GM18505 (cell line): ENCODE measurements around the gene DUSP18.
A peak's percentile ranks its signal among the peaks of the same experiment; 100 is the strongest.

Experiments
- ATAC-seq: cut with Tn5 transposase; IDR thresholded peaks from one replicate; pipeline ENCODE4 v1.9.1; 2021; ENCODE audit not compliant: unreplicated experiment
- POLR2A ChIP-seq: IDR thresholded peaks from 4 replicates; pipeline ENCODE4 v1.6.1; 2011; ENCODE audit warnings: borderline replicate concordance; ENCODE audit not compliant: insufficient read depth, insufficient read length; ENCODE audit errors: extremely low read depth

DUSP18 gene

DNA sequence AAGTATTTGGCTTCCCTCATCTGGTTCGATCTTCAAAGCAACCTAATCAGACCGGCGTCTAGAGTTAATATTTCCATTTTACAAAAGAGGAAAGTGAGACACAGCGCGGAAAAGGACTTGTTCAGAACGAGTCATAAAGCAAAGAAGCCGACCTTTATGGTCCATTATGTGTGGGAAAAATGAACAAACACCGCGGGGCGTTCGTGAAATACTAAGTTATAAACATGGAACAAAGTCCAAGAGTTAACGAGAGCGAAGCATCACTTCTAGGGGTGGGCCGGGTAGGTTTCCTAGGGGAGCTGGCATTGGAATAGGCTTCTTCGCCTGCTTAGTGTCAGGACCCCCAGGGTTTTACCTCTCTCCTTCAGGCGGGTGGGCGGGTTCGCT, 575 bp downstream of the DUSP18 start:
- ATAC-seq: peak; percentile 10

DNA sequence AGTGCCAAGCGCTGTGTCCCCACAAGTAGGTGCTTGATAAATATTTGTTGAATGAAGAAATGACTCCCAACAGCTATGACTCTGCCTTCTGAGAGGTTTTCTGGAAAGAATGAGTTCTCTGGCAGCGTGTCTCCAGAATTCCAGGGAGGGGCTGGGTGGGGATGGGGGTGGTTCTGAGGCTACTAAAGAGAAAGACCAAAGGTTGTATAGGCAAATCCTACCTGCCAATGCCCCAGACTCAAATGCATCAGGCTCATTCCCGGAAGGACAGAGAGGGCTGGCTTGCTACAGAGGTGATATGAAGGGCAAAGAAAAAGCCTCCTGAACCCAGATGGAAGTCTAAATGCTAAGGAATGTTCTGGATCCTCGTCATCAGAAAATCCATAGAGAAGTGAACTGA, 1.9 kb downstream of the DUSP18 start:
- no peak for TF ChIP-seq POLR2A
- ATAC-seq: no peak

More for the DNA sequence above, 575 bp downstream of the DUSP18 start:
- TF ChIP-seq POLR2A: no peak

DNA sequence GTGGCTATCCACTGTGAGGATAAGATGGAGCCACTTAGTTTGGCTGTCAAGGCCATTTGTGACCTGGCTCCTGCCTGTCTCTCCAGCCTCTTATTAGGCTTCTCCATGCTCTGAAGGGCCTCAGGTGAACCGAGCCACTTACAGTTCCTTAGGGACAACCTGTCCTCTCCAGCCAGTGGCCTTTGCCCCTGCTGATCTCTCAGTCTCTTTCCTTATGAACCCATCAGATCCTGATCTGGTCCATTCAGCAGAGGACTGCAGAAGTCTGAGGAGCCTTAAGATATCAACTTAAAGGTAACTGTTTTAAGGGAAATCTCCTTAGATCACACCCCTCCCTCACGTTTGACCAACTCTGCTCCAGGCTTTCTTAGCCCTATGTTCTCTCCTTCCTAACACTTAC, 2.4 kb downstream of the DUSP18 start:
- no peak for ATAC-seq
- TF ChIP-seq POLR2A: no peak

DNA sequence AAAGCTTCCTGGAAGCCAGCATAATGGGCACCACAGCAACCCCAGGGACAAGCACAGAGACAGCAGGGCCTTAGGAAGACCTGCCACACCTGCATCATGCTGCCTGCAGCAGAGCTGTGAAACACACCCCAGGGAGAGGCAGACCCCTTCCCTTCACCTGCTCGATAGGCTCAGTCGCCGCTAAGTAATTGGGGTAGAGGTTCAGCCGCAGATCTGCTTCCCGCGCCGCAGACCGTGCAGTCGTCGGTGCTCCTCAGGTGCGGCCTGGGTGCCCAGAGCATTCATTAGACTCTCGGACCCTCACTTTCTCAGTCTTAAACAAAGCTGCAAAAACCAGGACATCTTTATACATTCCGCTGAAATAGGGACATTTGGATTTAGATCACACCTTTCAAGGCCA, 2.9 kb downstream of the DUSP18 start:
- no peak for TF ChIP-seq POLR2A
- ATAC-seq: no peak

DNA sequence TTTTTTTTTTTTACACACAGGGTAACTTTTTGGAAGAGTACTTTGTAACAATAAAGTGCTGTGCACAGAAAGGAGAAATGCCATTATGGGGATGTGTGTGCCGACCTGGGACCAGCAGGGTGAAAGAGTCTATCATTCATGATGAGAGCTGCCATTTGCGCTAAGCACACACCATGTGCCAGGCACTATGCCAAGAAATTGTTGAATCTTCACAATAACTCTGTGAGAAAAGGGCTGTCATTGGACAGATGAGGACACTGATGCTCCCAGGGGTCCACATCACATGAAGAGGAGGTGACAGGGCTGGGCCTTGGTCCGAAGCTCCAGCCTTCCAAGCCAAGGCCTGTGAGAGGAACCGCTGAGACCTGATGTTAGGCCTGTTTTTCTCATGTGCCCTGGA, 5.6 kb downstream of the DUSP18 start:
- ATAC-seq: no peak
- no peak for TF ChIP-seq POLR2A

DNA sequence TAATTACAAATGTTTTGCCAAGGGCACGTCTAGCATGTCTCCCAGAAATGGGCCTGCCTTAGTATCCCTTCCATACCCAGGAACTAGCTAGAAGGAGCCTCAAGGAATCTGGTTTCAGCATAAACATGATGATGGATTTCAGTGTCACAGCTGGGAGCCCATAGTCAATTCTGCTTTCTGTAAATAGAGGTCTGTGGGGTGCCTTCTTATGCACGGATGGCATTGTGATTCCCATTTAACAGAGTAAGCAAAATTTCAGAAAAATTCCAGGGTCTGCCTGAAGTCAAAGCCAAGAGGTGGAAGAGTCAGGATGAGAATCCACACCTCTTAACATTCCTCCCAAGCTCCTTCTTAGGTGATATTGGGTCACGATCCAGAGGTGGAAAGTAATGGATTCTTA, 12.1 kb downstream of the DUSP18 start:
- TF ChIP-seq POLR2A: no peak
- ATAC-seq: no peak

DNA sequence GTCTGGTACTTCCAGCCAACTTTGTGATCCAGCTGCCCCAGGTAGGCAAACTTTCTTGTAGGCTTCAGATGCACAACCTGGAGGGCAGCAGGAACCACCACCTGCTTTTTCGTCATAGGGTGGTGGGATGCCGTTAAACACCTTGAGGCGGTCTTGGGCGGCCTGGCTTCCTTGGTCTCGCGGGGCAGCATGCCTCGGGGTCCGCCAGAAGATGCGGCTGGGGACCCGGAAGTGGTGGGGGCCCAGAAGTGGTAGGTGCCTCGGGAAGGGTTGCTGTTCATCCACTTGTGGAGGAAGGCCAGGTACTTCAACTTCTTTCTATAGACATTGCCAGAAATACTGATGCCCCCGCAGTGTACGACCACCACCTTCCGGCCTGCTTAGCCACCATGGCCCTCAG, 13.3 kb downstream of the DUSP18 start:
- no peak for TF ChIP-seq POLR2A
- ATAC-seq: no peak

DNA sequence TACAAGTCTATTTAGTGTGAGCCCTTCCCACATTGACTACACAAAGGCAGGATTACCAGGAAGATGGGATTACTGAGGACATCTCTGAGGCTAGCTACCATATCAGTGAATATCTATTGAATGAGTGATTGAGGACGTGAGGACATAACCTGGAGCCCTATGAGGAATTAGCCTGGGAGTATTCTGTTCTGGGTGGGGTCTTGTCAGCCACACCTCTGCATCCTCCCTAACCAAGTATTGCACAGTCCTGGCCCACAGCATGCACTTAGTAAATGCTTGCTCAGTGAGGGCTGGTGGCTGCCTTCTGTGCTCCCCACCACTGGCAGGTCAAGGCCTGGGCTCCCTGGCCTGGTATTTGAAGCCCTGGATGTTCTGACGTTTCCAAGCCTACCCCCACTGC, 14.8 kb downstream of the DUSP18 start:
- no peak for ATAC-seq
- TF ChIP-seq POLR2A: no peak

DNA sequence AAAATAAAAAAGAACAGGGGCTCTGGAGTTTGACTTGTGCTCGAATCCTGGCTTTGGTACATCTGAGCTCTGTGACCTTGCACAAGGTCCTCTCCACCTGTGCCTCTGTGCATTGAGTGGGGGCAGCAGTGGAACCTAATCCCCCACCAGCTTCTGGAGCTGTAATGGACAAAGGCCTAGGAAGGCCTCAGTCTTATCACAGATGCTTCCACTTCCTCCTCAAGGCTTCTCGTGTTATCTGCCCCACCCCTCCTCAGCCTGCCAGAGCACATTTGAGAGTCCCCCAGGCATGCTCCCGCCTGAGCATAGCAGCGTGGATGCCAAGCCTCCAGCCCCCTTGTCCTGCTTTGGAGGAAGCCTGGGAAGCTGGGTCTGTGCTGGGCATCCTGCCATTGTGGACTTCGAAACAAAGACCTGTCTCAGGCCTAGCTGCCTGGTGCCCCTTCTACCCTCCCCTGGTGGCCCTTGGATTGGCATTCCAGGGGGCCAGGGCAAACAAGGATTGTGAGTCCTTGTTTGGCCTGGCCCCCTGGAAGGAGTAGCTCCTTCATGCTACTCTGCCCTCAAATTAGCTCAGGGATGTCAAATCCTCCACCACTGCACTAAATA, 17.1 kb downstream of the DUSP18 start:
- no peak for TF ChIP-seq POLR2A
- no peak for ATAC-seq

DNA sequence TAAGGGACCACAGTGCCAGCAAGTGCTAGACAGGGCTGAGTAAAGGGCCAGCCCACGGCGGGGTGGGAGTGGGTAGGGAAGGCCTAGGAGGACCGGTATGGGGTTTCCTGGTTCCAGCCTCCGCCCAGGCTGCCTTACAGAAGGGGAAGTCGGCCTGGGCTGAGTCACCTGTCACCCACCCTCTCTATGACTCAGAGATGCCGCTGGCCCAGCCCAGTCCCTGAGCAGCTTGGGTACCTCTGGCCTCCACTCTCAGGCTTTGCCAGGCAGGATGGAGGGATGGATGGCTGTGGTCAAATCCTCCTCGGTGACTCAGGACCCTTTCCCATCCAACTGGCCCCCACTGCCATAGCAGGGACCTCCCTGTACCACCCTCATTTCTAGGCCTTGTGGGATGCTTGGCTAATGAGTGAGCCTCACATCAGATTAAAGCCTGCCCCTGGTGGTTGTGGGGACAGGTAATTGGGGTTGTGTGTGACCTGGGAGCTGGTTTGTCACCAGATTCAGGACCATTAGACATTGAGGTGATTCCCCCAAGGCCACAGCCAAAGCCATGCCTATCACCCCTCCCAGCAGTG, 18.2 kb downstream of the DUSP18 start:
- TF ChIP-seq POLR2A: no peak
- peak; percentile 85 for ATAC-seq

DNA sequence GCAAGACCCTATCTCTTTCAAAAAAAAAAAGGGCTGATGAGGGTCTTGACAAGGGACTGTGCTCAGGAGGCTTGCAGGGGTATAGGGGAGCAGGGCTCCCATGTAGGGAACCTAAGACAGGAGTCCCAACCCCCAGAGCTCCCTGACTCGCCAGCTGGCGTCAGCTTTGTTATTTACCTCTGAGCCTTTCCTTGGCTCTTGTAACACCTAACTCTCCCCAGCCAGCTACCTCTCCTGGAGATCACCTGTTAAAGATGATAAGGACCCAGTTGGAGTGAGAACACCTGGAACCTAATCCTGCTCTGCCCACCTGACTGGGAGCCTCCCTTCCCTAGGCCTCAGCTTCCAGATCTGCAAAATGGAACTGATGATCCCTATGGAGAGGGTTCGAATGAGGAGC, 18.9 kb downstream of the DUSP18 start:
- TF ChIP-seq POLR2A: no peak
- no peak for ATAC-seq

DNA sequence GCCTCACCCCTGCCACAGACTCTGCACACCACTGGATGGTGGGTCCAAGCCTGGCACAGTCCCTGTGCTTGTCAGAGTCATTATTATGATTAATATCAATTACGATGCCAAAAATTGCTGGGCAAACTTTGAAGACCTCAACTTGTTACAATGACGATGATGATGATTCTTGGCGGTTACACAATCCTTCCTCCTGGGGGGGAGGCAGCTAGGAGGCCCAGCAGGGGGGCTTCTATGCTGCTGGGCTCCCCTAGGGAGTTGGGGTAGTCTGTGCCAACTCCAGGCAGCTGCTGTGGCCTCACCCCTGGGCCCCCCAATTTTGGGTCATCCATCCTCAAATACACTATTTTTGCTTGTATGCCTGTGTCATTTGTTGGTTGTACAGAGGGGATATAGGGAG, 20.1 kb downstream of the DUSP18 start:
- ATAC-seq: no peak
- no peak for TF ChIP-seq POLR2A

DNA sequence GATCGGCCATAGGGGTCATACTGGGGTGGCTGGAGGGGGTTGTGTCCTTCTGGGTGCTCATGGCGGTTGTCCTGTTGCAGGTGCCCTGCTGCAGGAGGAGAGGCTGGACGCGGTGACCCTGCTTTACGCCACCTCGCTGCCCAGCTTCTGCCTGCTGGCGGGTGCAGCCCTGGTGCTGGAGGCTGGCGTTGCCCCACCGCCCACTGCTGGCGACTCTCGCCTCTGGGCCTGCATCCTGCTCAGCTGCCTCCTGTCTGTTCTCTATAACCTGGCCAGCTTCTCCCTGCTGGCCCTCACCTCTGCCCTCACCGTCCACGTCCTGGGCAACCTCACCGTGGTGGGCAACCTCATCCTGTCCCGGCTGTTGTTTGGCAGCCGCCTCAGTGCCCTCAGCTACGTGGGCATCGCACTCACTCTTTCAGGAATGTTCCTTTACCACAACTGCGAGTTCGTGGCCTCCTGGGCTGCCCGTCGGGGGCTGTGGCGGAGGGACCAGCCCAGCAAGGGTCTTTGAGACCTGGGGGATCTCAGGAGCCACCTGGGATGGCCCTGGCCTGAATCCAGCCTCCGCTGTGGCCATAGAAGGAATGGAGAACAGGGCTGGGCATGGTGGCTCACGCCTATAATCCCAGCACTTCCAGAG, 21.0 kb downstream of the DUSP18 start:
- no peak for ATAC-seq
- TF ChIP-seq POLR2A: no peak
